Nephron (organoid): ENCODE results near the gene OR10V1.
"Not testable (repeated sequence)": the region's sequence is repeated elsewhere in the genome, so short reads cannot be mapped to it uniquely, and the experiment has no call there.

Source experiments
- H3K27ac Mint-ChIP-seq, 3 experiments: 2 replicates each; pipeline ENCODE4 v1.8.0; 2020; ENCODE audit warnings: mixed read lengths in 3 of 3, mild to moderate bottlenecking in 2 of 3, moderate library complexity in 1 of 3
- H3K27me3 Mint-ChIP-seq: 2 replicates; pipeline ENCODE4 v1.8.0; 2021; ENCODE audit warnings: low read depth, mild to moderate bottlenecking, moderate library complexity, mixed read lengths
- H3K36me3 Mint-ChIP-seq: 2 replicates; pipeline ENCODE4 v1.8.0; 2020; ENCODE audit warnings: low read depth, mixed read lengths
- H3K4me1 Mint-ChIP-seq: 2 replicates; pipeline ENCODE4 v1.8.0; 2020; ENCODE audit warnings: mixed read lengths
- H3K4me3 Mint-ChIP-seq, 3 experiments: 2 replicates each; pipeline ENCODE4 v1.8.0; 2020; ENCODE audit warnings: mild to moderate bottlenecking in 3 of 3, mixed read lengths in 3 of 3, moderate library complexity in 2 of 3
- H3K9me3 Mint-ChIP-seq: 2 replicates; pipeline ENCODE4 v1.8.0; 2020; ENCODE audit warnings: mixed read lengths
- CTCF ChIP-seq, 3 experiments: fragments of 200-600 bp; sonication (generic); IDR thresholded peaks; one replicate each; pipeline ENCODE4 v1.5.0; 2021; ENCODE audit warnings: antibody characterized with exemption in 3 of 3; ENCODE audit not compliant: unreplicated experiment in 3 of 3

The OR10V1 gene

GRCh38 chr11:59706518-59707285 is 6.9 kb downstream of the OR10V1 start:
- Mint-ChIP-seq H3K9me3 (no peaks in the 10 kb centered on the region), H3K36me3 (no peaks in the 10 kb centered on the region), H3K27me3 (no peaks in the 10 kb centered on the region), H3K4me1 (no peaks in the 10 kb centered on the region), H3K27ac (peak overlapping the region; percentile 81 to 82 (median 82)), H3K4me3 (no peak overlapping the region)
- no peak for TF ChIP-seq CTCF (IDR thresholded peaks at IDR 0.05; ENCODE audit: unreplicated experiment in 3 of 3)

GRCh38 chr11:59705294-59705693 is 8.4 kb downstream of the OR10V1 start:
- Mint-ChIP-seq H3K9me3 (peaks cover 3% of the 10 kb centered on the region), H3K4me3 (no peak overlapping the region), H3K36me3 (no peaks in the 10 kb centered on the region), H3K4me1 (no peaks in the 10 kb centered on the region), H3K27me3 (no peaks in the 10 kb centered on the region), H3K27ac (no peak overlapping the region)
- TF ChIP-seq CTCF (IDR thresholded peaks at IDR 0.05; ENCODE audit: unreplicated experiment in 3 of 3), result no peak

GRCh38 chr11:59703515-59703914 is 10.1 kb downstream of the OR10V1 start:
- H3K36me3 Mint-ChIP-seq, H3K4me1 Mint-ChIP-seq, H3K27me3 Mint-ChIP-seq, H3K4me3 Mint-ChIP-seq, H3K9me3 Mint-ChIP-seq: not testable (repeated sequence)
- peak overlapping the region in 1 of 3 experiments; percentile 33 for H3K27ac Mint-ChIP-seq

GRCh38 chr11:59700157-59700556 is 13.5 kb downstream of the OR10V1 start:
- not testable (repeated sequence) for H3K36me3 Mint-ChIP-seq, H3K27me3 Mint-ChIP-seq, H3K4me3 Mint-ChIP-seq, H3K27ac Mint-ChIP-seq, H3K4me1 Mint-ChIP-seq, H3K9me3 Mint-ChIP-seq

- Mint-ChIP-seq H3K27me3 (no peaks in the 10 kb centered on the region), H3K27ac (no peak overlapping the region), H3K4me1 (no peaks in the 10 kb centered on the region), H3K4me3 (no peak overlapping the region), H3K36me3 (no peaks in the 10 kb centered on the region), H3K9me3 (peaks cover 9% of the 10 kb centered on the region)
- TF ChIP-seq CTCF (IDR thresholded peaks at IDR 0.05; ENCODE audit: unreplicated experiment in 3 of 3), result no peak
Observed at GRCh38 chr11:59698506-59698905, 15.1 kb downstream of the OR10V1 start.

GRCh38 chr11:59692915-59693314 is 20.7 kb downstream of the OR10V1 start:
- Mint-ChIP-seq H3K36me3 (no peaks in the 10 kb centered on the region), H3K27ac (no peak overlapping the region), H3K27me3 (peaks cover under 1% of the 10 kb centered on the region), H3K4me1 (no peaks in the 10 kb centered on the region), H3K9me3 (peaks cover 12% of the 10 kb centered on the region), H3K4me3 (no peak overlapping the region)
- no peak for TF ChIP-seq CTCF (IDR thresholded peaks at IDR 0.05; ENCODE audit: unreplicated experiment in 3 of 3)

GRCh38 chr11:59691156-59691555 is 22.5 kb downstream of the OR10V1 start:
- Mint-ChIP-seq H3K36me3 (no peaks in the 10 kb centered on the region), H3K9me3 (peaks cover 12% of the 10 kb centered on the region), H3K4me3 (no peak overlapping the region), H3K27me3 (peaks cover 5% of the 10 kb centered on the region), H3K4me1 (no peaks in the 10 kb centered on the region), H3K27ac (no peak overlapping the region)
- TF ChIP-seq CTCF (IDR thresholded peaks at IDR 0.05; ENCODE audit: unreplicated experiment in 3 of 3), result no peak
